GM15510 (cell line): ENCODE results near the gene ASCL2.

ENCODE experiments used
- POLR2A ChIP-seq: IDR thresholded peaks from 3 replicates; pipeline ENCODE4 v1.6.1; 2011; ENCODE audit warnings: borderline replicate concordance; ENCODE audit not compliant: insufficient read length; ENCODE audit errors: extremely low read depth

The ASCL2 gene

GRCh38 chr11:2265854-2266585 lies 4.4 kb downstream of the ASCL2 start:
- TF ChIP-seq POLR2A = no peak

DNA sequence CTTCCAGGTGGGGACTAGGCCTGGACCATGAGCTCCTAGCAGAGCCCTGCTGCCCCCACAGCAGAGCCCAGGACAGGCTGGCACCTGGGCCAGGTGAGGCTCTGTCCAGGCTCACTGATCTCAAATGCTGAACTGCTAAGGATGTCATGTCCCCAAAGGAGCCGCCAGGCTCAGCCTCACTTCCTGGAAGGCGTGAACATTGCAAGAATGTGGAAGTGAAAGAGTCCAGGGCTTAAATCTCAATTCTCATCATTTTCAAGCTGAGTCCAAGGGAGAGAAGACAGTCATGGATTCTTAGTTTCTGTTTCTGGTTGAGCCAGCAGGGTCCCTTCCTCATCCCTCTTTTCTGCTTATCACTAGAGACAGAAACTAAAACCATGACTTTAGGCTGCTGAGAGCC lies 5.0 kb downstream of the ASCL2 start:
- no peak for TF ChIP-seq POLR2A

DNA sequence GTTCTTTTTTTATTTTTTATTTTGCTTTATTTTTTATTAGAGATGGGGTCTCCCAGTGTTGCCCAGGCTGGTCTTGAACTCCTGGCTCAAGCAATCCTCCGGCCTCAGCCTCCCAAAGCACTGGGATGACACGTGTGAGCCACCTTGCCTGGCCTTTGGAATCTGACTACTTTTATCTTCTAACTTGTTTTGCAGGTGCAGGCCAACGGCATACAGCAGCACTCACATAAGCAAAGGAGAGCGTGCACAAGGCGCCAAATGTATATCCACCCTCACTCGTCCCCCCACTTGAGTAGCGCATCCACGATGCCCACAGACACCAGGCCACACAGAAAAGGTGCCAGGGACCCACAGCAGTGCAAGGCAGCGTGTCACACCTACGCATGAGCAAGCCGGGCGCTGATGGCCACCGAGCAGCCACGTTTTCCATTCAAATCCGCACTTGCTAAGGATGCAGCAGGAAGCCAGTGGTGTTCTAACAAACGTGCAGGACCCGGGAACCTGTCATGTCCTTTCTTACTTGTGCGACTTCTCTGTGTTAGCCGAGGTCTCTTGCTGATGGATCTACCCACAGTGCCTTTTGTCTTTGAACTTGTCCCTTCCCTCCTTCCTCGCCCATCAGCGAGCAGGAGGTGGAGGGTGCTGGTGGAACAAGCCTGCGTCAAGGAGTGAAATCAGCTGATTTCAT lies 5.9 kb downstream of the ASCL2 start:
- no peak for TF ChIP-seq POLR2A

DNA sequence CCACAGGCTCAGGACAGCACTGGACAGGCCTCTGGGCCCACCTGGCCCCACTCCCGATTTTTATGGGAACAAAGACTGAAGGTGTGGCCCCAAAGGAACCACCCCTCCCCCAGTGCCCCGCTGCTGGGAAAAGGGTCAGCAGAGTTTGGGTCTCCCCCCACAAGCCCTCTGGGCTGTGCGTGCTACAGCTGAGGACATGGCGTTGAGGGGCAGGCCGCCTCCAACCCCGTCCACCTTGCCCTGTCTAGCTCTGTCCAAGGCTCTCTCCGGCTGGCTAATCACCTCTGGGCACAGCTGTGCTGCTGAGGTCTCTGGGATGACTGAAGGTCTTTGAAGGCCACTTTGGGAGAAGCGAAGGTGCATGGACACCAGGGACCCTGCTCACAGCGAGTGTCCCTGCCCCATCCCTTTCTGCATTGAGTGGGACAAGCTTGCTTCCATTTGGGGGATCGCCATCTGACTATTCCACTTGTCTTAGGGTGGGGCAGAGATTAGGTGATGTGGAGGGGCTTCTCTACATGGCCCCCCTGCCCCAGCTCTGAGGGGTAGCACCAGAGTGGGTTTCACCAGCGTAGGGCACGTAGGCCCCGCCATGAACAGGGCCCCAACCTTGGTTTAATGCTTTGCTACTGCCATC lies 6.5 kb downstream of the ASCL2 start:
- TF ChIP-seq POLR2A = no peak

DNA sequence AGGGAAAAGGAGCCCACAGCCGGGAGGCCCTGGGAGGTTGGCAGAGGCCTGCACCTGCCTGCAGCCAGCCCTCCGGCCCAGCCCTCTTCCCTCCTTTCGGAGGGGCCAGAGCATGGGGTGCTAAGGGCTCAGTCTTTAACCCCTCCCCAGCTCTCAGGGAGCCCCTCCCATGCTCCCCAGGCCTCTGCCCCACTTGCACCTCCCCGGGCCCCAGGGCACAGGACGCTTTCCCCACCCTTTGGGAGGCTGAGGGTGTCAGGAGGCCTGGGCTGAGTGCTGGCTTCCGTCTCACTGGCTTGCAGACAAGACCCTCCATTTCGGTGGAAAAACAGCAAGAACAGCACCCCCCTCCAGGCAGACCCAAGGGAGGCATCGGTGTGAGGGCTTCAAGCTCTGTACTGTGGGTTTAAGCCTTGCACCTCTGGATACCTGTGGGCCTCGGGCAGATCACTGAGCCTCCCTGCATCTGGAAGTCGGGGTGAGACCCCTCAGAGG lies 7.3 kb downstream of the ASCL2 start:
- no peak for TF ChIP-seq POLR2A

DNA sequence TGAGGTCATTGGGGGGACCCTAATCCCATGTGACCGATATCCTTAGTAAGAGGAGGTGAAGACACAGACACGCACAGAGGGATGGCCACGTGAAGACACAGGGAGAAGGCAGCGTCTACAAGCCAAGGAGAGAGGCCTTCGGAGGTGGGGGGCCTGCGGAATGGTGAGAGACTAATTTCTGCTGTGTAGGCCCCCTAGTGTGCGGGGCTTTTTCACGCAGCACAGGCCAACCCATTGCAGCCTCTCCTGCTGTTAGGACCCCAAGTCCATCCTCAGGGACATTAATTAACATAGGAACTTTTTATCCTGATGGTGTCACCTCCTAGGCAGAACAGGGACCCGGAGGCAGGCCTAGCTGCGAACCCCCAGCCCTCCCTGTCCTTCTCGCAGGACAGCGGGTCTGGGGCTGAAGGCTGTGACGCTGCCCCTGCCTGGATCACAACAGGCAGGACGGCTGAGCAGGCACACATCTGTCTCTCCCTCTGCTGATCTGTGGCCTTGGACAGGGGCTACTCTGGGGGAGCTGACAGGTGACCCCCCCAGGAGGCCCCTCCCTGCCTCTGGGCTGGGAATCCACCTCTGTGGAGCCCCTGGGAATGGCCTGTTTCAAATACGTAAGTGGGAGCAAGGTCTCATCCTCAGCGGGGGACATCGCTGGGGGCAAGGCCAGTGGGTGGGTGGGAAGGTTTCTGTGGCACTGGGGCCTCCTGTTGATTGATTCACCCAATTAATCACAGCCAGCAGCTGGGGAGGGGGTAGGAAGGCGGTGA lies 7.9 kb downstream of the ASCL2 start:
- TF ChIP-seq POLR2A = no peak

GRCh38 chr11:2261436-2262230 lies 8.8 kb downstream of the ASCL2 start:
- TF ChIP-seq POLR2A = no peak

GRCh38 chr11:2260491-2261364 lies 9.7 kb downstream of the ASCL2 start:
- no peak for TF ChIP-seq POLR2A

- TF ChIP-seq POLR2A = no peak
These were observed 10.4 kb downstream of the ASCL2 start for GRCh38 chr11:2259897-2260451.

GRCh38 chr11:2259466-2259830 lies 10.9 kb downstream of the ASCL2 start:
- TF ChIP-seq POLR2A = no peak

GRCh38 chr11:2258501-2259465 lies 11.6 kb downstream of the ASCL2 start:
- no peak for TF ChIP-seq POLR2A
